Measurements from ENCODE around the gene ENTHD1. TPM values are rescaled to one million over a fixed set of nuclear protein-coding genes. Genes with fewer than 3 reads are reported as not detected.

ENTHD1 gene
- total and polyA plus RNA-seq, 10 of the 15 experiments (the other 5 are each of a cell fraction or from before 2014, with no cell fraction given): 0.09 to 0.52 (median 0.21) TPM; not detected in 1

DNA sequence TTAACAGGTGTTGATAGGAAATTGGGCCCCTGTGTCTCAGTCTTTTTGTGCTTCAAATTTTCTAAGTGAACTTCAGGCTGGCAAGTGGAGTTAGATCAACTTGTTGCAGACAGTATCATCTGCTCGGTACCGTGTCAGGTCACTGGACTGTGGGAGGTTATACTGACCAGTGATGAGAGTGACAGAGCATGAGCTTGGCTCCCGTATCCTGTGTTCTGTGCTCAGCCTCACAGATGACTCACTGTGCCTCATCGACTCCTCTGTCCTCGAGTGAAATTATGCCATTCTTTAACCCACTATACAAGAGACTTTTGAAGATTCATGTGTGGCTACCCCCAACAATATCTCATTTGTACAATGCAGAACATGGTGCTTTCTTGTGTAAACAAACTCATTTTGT is 15.2 kb upstream of the ENTHD1 start:
- WGBS (ENCODE audit: insufficient coverage, insufficient replicate concordance, low lambda C conversion rate, missing lambda C conversion rate): 58% methylated on average over 5 of the region's 5 CpGs
- CTCF ChIA-PET: interaction anchor here (1.1 to 3.5 kb wide), 8 partner anchors 9 to 116 kb away, joined by 3 to 20 read pairs (median 3); partner anchors contain the start of gene GRAP2
- RAD21 ChIA-PET (ENCODE audit: unreplicated experiment): interaction anchor here (1.0 to 7.5 kb wide), 9 partner anchors 10 to 439 kb away, joined by 3 to 91 read pairs (median 4); partner anchors contain the start of gene GRAP2
- Histone ChIP-seq H2AFZ (ENCODE audit: control insufficient read depth, low read depth, low read length) (no peak overlapping the region), H3K4me1 (ENCODE audit: control insufficient read depth, insufficient read depth, low read length) (peaks cover 35% of the 10 kb centered on the region), H3K79me2 (ENCODE audit: control insufficient read depth, insufficient read depth, low read length) (peaks cover 96% of the 10 kb centered on the region), H4K20me1 (ENCODE audit: control insufficient read depth, insufficient read depth) (no peaks in the 10 kb centered on the region), H3K9ac (ENCODE audit: control insufficient read depth, insufficient read depth, low read length) (peak overlapping the region; percentile 37), H3K36me3 (ENCODE audit: control insufficient read depth in 2 of 2, insufficient read depth in 2 of 2, low read length in 1 of 2) (peaks cover 1 to 6% of the 10 kb centered on the region in 2 experiments; a peak in 1 of 4 replicates), H3K27ac (ENCODE audit: control insufficient read depth, insufficient read depth) (peak overlapping the region; percentile 71), H3K27me3 (replicated peaks in 1 of 2; ENCODE audit: control insufficient read depth in 2 of 2, insufficient read depth in 2 of 2, low read length in 1 of 2) (no peaks in the 10 kb centered on the region), H3K4me3 (peak overlapping the region; percentile 42), H3K9me3 (replicated peaks; ENCODE audit: control insufficient read depth, insufficient read depth, low read length) (no peaks in the 10 kb centered on the region; the same call in 2 of the 3 replicates), H3K4me2 (ENCODE audit: control insufficient read depth, insufficient read depth) (peak overlapping the region; percentile 52)
- POLR2A ChIA-PET: interaction anchor here (0.8 to 5.2 kb wide), 12 partner anchors 8 to 113 kb away, joined by 3 to 43 read pairs (median 4); partner anchors contain the start of gene GRAP2
- DNase-seq (ENCODE audit: low read depth, low spot score) (no peak), ATAC-seq (peak; percentile 64), FAIRE-seq (peak; percentile 13)
- in situ Hi-C loops (cut with MboI) (no loop called here), intact Hi-C loops (cut with micrococcal nuclease; ENCODE audit: unreplicated experiment) (loop anchor here (2.0 kb wide), 1 partner anchor 84 kb away; no protein-coding TSS in a partner anchor)
- SMC1A ChIA-PET (ENCODE audit: uncharacterized antibody, unreplicated experiment): interaction anchor here (0.5 to 11.1 kb wide), 17 partner anchors 10 to 436 kb away, joined by 3 to 108 read pairs (median 4); partner anchors contain the start of gene GRAP2
- BruUV-seq (replicated peaks): no TSS peak
- TF ChIP-seq RAD51 (IDR thresholded peaks at IDR 0.05) (no peak), CEBPB (IDR thresholded peaks at IDR 0.05; ENCODE audit: borderline replicate concordance in 1 of 2, low read depth in 2 of 2, low read length in 2 of 2) (no peak; a peak in 1 of 4 replicates), POLR2AphosphoS2 (IDR thresholded peaks at IDR 0.05; ENCODE audit: low read depth, low read length) (no peak), KDM1A (IDR thresholded peaks at IDR 0.05; ENCODE audit: borderline replicate concordance) (no peak), NR2C2 (IDR thresholded peaks at IDR 0.05; ENCODE audit: borderline replicate concordance, control insufficient read depth, insufficient read length, low read depth) (no peak), POLR2AphosphoS5 (IDR thresholded peaks at IDR 0.05; ENCODE audit: low read length) (no peak), ASH2L (IDR thresholded peaks at IDR 0.05; ENCODE audit: borderline replicate concordance, low read depth) (no peak), RCOR1 (conservative IDR thresholded peaks at IDR 0.05; ENCODE audit: low read depth, low read length) (no peak)
- TF ChIP-seq, protein P1, sequence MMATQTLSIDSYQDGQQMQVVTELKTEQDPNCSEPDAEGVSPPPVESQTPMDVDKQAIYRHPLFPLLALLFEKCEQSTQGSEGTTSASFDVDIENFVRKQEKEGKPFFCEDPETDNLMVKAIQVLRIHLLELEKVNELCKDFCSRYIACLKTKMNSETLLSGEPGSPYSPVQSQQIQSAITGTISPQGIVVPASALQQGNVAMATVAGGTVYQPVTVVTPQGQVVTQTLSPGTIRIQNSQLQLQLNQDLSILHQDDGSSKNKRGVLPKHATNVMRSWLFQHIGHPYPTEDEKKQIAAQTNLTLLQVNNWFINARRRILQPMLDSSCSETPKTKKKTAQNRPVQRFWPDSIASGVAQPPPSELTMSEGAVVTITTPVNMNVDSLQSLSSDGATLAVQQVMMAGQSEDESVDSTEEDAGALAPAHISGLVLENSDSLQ (IDR thresholded peaks at IDR 0.05): peak; percentile 74
- TF ChIP-seq, protein P2, sequence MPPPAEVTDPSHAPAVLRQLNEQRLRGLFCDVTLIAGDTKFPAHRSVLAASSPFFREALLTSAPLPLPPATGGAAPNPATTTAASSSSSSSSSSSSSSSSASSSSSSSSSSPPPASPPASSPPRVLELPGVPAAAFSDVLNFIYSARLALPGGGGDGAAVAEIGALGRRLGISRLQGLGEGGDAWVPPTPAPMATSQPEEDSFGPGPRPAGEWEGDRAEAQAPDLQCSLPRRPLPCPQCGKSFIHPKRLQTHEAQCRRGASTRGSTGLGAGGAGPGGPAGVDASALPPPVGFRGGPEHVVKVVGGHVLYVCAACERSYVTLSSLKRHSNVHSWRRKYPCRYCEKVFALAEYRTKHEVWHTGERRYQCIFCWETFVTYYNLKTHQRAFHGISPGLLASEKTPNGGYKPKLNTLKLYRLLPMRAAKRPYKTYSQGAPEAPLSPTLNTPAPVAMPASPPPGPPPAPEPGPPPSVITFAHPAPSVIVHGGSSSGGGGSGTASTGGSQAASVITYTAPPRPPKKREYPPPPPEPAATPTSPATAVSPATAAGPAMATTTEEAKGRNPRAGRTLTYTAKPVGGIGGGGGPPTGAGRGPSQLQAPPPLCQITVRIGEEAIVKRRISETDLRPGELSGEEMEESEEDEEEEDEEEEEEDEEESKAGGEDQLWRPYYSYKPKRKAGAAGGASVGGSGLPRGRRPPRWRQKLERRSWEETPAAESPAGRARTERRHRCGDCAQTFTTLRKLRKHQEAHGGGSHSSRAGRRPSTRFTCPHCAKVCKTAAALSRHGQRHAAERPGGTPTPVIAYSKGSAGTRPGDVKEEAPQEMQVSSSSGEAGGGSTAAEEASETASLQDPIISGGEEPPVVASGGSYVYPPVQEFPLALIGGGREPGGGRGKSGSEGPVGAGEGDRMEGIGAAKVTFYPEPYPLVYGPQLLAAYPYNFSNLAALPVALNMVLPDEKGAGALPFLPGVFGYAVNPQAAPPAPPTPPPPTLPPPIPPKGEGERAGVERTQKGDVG (CRISPR knock-in tag; IDR thresholded peaks at IDR 0.05): no peak
- TF ChIP-seq, protein P3, sequence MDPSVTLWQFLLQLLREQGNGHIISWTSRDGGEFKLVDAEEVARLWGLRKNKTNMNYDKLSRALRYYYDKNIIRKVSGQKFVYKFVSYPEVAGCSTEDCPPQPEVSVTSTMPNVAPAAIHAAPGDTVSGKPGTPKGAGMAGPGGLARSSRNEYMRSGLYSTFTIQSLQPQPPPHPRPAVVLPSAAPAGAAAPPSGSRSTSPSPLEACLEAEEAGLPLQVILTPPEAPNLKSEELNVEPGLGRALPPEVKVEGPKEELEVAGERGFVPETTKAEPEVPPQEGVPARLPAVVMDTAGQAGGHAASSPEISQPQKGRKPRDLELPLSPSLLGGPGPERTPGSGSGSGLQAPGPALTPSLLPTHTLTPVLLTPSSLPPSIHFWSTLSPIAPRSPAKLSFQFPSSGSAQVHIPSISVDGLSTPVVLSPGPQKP (IDR thresholded peaks at IDR 0.05; ENCODE audit: low read depth, low read length): no peak
- TF ChIP-seq, protein P4, sequence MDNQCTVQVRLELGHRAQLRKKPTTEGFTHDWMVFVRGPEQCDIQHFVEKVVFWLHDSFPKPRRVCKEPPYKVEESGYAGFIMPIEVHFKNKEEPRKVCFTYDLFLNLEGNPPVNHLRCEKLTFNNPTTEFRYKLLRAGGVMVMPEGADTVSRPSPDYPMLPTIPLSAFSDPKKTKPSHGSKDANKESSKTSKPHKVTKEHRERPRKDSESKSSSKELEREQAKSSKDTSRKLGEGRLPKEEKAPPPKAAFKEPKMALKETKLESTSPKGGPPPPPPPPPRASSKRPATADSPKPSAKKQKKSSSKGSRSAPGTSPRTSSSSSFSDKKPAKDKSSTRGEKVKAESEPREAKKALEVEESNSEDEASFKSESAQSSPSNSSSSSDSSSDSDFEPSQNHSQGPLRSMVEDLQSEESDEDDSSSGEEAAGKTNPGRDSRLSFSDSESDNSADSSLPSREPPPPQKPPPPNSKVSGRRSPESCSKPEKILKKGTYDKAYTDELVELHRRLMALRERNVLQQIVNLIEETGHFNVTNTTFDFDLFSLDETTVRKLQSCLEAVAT (IDR thresholded peaks at IDR 0.05): peak; percentile 86
- TF ChIP-seq, protein P5, sequence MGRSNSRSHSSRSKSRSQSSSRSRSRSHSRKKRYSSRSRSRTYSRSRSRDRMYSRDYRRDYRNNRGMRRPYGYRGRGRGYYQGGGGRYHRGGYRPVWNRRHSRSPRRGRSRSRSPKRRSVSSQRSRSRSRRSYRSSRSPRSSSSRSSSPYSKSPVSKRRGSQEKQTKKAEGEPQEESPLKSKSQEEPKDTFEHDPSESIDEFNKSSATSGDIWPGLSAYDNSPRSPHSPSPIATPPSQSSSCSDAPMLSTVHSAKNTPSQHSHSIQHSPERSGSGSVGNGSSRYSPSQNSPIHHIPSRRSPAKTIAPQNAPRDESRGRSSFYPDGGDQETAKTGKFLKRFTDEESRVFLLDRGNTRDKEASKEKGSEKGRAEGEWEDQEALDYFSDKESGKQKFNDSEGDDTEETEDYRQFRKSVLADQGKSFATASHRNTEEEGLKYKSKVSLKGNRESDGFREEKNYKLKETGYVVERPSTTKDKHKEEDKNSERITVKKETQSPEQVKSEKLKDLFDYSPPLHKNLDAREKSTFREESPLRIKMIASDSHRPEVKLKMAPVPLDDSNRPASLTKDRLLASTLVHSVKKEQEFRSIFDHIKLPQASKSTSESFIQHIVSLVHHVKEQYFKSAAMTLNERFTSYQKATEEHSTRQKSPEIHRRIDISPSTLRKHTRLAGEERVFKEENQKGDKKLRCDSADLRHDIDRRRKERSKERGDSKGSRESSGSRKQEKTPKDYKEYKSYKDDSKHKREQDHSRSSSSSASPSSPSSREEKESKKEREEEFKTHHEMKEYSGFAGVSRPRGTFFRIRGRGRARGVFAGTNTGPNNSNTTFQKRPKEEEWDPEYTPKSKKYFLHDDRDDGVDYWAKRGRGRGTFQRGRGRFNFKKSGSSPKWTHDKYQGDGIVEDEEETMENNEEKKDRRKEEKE (IDR thresholded peaks at IDR 0.05): no peak

All from GM12878 (cell line).